ENCODE measurements around the gene MAP2.
A peak's percentile ranks its signal among the peaks of the same experiment; 100 is the strongest.

MAP2 gene

GRCh38 chr2:209423562-209424198, at the start of gene MAP2:
MAP2 (plus strand) TSS chr2:209424047; CDS start chr2:209653171, 229,124 bp downstream.
- DNase-seq = peak; percentile 73

- DNase-seq = no peak
Observed at GRCh38 chr2:209376686-209377085, 47.2 kb upstream of the MAP2 start.

- no peak for DNase-seq
Observed at GRCh38 chr2:209380293-209380692, 43.6 kb upstream of the MAP2 start.

GRCh38 chr2:209381091-209381490, 42.8 kb upstream of the MAP2 start:
- DNase-seq = no peak

- DNase-seq = no peak
Observed at GRCh38 chr2:209382775-209383174, 41.1 kb upstream of the MAP2 start.

GRCh38 chr2:209383212-209383611, 40.6 kb upstream of the MAP2 start:
- no peak for DNase-seq

- no peak for DNase-seq
Observed at GRCh38 chr2:209387389-209387788, 36.5 kb upstream of the MAP2 start.

- no peak for DNase-seq
Observed at GRCh38 chr2:209388446-209389037, 35.3 kb upstream of the MAP2 start.

GRCh38 chr2:209389171-209389618, 34.7 kb upstream of the MAP2 start:
- DNase-seq = no peak

GRCh38 chr2:209390839-209391238, 33.0 kb upstream of the MAP2 start:
- no peak for DNase-seq

GRCh38 chr2:209391776-209392401, 32.0 kb upstream of the MAP2 start:
- no peak for DNase-seq

- no peak for DNase-seq
Observed at GRCh38 chr2:209395229-209395628, 28.6 kb upstream of the MAP2 start.

GRCh38 chr2:209395652-209396051, 28.2 kb upstream of the MAP2 start:
- no peak for DNase-seq

- DNase-seq = no peak
Observed at GRCh38 chr2:209398463-209398862, 25.4 kb upstream of the MAP2 start.

GRCh38 chr2:209401788-209402187, 22.1 kb upstream of the MAP2 start:
- DNase-seq = no peak

GRCh38 chr2:209411296-209411695, 12.6 kb upstream of the MAP2 start:
- no peak for DNase-seq

GRCh38 chr2:209411718-209412117, 12.1 kb upstream of the MAP2 start:
- no peak for DNase-seq

GRCh38 chr2:209413311-209414014, 10.4 kb upstream of the MAP2 start:
- no peak for DNase-seq

GRCh38 chr2:209416913-209417312, 6.9 kb upstream of the MAP2 start:
- DNase-seq = no peak

- DNase-seq = peak; percentile 42
Observed at GRCh38 chr2:209422191-209422754, 1.6 kb upstream of the MAP2 start.

GRCh38 chr2:209424199-209424701, 403 bp downstream of the MAP2 start:
- DNase-seq = peak; percentile 52

- DNase-seq = no peak
Observed at GRCh38 chr2:209424781-209425470, 1.1 kb downstream of the MAP2 start.

Data from SHP77 treated with DMSO at 0.1 percent for 48 hours (cell line).